ENCODE data around the gene LDAF1.

Gene LDAF1

GRCh38 chr16:21199607-21200218 lies 41.2 kb downstream of the LDAF1 start:
- DNase-seq, result no peak

- no peak for DNase-seq
These were observed 44.8 kb downstream of the LDAF1 start for GRCh38 chr16:21203155-21203797.

GRCh38 chr16:21205303-21205702 lies 46.8 kb downstream of the LDAF1 start:
- no peak for DNase-seq

GRCh38 chr16:21206550-21206949 lies 48.1 kb downstream of the LDAF1 start:
- DNase-seq, result no peak

DNA sequence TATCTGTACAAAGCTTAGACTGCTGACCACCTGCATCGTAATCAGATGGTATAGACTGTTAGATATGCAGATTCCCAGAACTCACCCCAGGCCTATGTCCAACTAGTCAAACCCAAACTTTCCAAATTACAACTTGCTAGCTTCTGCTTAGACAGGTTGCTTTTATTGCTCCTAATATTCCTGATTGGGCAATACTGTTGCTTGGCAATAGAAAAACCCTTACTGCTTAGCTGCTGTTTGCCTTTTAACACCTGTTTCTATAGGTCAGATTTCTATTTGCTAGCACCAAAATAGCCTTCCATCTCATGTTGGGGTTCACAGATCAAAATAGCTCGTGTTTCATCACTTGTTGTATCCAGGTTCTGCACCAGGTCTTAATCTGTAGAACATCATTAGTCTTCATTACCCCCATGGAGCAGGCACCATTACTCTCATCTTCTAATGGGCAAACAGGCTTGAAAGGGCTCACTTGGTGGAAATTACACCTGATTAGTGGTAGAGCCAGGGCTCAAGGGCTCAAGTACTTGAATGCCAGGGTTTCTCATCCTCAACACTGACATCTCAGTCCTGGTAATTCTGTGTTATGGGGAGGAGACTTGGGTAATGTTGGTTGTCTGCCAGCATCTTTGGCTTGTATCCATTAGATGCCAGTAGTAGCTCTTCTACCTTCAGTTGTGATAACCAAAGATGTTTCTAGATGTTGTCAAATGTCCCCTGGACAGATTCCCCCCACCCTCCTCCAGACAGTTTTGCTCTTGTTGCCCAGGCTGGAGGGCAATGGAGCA lies 50.2 kb downstream of the LDAF1 start:
- DNase-seq, result no peak

- DNase-seq, result no peak
These were observed 53.0 kb downstream of the LDAF1 start, which contains the start of gene ZP2 for GRCh38 chr16:21211486-21211885. TSS of gene ZP2 (minus strand) at chr16:21211574. CDS start at chr16:21211547, 27 bp downstream.

GRCh38 chr16:21214086-21214485 lies 55.6 kb downstream of the LDAF1 start:
- DNase-seq, result no peak

- DNase-seq, result no peak
These were observed 58.6 kb downstream of the LDAF1 start for GRCh38 chr16:21217121-21217520.

GRCh38 chr16:21218153-21218552 lies 59.7 kb downstream of the LDAF1 start:
- DNase-seq, result no peak

- no peak for DNase-seq
These were observed 61.1 kb downstream of the LDAF1 start for GRCh38 chr16:21219551-21219950.

DNA sequence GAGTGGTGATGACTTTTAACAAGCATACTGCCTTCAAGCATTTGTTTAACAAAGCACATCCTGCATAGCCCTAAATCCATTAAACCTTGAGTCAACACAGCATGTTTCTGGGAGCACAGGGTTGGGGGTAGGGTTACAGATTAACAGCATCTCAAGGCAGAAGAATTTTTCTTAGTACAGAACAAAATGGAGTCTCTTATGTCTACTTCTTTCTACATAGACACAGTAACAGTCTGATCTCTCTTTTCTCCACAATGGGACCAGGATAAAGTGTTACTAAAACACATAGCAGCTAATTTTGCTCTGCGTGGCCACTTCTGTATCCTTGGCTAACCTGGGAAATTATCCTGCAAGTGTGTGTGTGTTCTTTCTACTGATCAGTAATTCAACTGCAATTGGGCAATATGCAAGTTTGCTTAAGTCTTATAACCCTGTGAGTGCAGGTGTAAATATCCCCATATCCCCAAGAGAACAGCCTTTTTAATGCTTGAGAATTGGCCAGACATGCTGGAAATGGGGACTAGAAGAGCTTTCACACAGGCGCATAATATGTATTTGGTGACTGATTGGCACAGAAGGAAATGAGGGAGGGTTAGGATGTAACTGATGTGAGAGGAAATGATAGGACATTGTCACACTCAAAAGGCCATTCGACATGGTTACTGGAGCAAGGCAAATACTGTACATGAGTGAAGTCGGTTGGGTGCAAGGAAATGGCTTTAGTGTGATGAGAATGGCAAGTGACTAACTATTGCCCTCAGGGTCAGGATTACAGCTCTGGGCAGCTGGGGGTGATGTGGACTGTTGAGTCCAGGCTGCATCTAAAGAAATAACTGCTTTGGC lies 64.2 kb downstream of the LDAF1 start:
- no peak for DNase-seq

GRCh38 chr16:21223787-21224186 lies 65.3 kb downstream of the LDAF1 start:
- DNase-seq, result no peak

- no peak for DNase-seq
These were observed 66.3 kb downstream of the LDAF1 start for GRCh38 chr16:21224800-21225199.

- DNase-seq, result no peak
These were observed 68.3 kb downstream of the LDAF1 start for GRCh38 chr16:21226749-21227148.

DNA sequence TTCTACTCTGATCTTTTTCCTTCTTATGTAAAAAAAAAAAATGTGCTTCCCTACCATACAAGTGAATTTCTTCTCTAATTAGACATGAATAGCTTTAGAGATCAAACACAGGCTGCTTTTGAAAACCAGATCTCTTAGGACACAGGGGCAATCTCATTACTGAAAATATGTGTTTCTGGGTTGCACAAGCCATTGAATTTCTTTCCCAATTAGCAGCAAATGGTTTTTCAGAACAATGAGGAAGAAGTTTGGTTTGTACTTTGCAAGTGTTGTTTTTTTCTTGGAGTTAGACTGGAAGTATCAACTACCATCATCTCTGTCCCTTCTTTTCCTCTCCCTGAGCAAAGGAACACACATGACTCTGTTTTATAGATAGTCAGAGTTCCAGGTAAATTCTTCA lies 69.4 kb downstream of the LDAF1 start:
- DNase-seq, result no peak

DNA sequence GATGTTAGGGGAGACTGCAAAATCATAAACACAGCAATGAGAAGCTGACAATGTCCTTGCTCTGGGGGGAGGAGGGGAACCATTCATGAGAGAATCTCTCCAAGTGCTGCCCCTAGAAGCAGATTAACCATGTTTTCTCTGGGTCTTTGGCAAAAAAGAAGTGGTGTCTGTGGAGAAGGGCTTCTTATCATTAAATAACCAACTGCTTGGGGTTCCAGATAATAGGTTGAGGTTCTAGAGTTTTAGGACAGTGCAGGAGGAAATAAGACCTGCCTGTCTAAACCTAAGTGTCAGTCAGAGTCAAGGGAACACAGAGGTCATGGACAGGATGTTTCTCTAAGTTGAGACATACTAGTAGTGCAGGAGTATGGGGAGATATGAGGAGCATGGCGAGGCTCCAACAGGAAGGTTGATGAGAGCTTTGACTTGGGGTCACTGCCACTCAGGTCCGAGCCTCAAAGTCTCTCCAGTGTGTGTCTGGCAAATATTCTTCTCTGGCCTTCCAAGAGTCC lies 69.9 kb downstream of the LDAF1 start:
- no peak for DNase-seq
